HepG2 (cell line): ENCODE data around the gene ACADSB. TPM values are rescaled to one million over a fixed set of nuclear protein-coding genes. Genes with fewer than 3 reads are reported as not detected.

ENCODE experiments used
- ATAC-seq: fragments of 200-7000 bp; cut with Tn5 transposase; 3 replicates; pipeline ENCODE4 v1.9.1; 2020; ENCODE audit warnings: mild to moderate bottlenecking, moderate library complexity
- BruUV-seq: library from RNA; stranded (reverse); fragments of 400-500 nt; replicated peaks from 2 replicates; lab custom pipeline; 2021; lab: Mats Ljungman, UMichigan
- CTCF ChIA-PET: fragments of 300-600 bp; formaldehyde crosslinking; extraction: SDS; loops from one replicate; lab custom pipeline; 2021; ENCODE audit warnings: low total read pairs, inconsistent platforms, low intra/inter-chr PET ratio; lab: Yijun Ruan, JAX
- POLR2A ChIA-PET: fragments of 350-600 bp; sonication (Branson Sonifier 250); formaldehyde crosslinking; loops from one replicate; lab custom pipeline; 2020; ENCODE audit warnings: antibody characterized with exemption, inconsistent platforms; lab: Yijun Ruan, JAX
- DNase-seq: peaks from one replicate; pipeline ENCODE4 v3.0.0-alpha.2; 2015; ENCODE audit warnings: low spot score
- FAIRE-seq: peaks from 3 replicates; lab custom pipeline; 2011; peaks lifted over from hg19 to GRCh38; lab: Jason Lieb, UNC
- H2AFZ ChIP-seq: one replicate; pipeline ENCODE4 v1.6.1; 2011; ENCODE audit warnings: low read length, inconsistent platforms
- H3K27ac ChIP-seq: fragments of 300-600 bp; 3 replicates; pipeline ENCODE4 v1.8.0; 2011; ENCODE audit warnings: mixed run types, mild to moderate bottlenecking, mixed read lengths, low read length, inconsistent platforms; ENCODE audit not compliant: insufficient read depth; ENCODE audit errors: extremely low read length
- H3K27me3 ChIP-seq, 2 experiments: fragments of 200-600 bp in 1 of 2; 2 replicates in 1 of 2; 3 replicates in 1 of 2; pipeline versions ENCODE4 v1.6.0 to v1.8.0; 2011; ENCODE audit warnings: low read length in 2 of 2, mild to moderate bottlenecking in 2 of 2, moderate library complexity in 2 of 2, inconsistent platforms in 1 of 2; ENCODE audit not compliant: insufficient read depth in 2 of 2, control insufficient read depth in 1 of 2
- H3K36me3 ChIP-seq, 2 experiments: fragments of 200-600 bp in 1 of 2; replicated peaks in 1 of 2; 2 replicates in 1 of 2; 3 replicates in 1 of 2; pipeline versions ENCODE4 v1.5.1 to v1.8.0; 2011; ENCODE audit warnings: low read length in 2 of 2, inconsistent platforms in 1 of 2; ENCODE audit not compliant: insufficient read depth in 2 of 2, control insufficient read depth in 1 of 2
- H3K4me1 ChIP-seq: 2 replicates; pipeline ENCODE4 v1.5.1; 2012; ENCODE audit warnings: low read length, inconsistent platforms; ENCODE audit not compliant: insufficient read depth
- H3K4me2 ChIP-seq: 2 replicates; pipeline ENCODE4 v1.6.0; 2011; ENCODE audit warnings: low read depth, low read length, inconsistent platforms
- H3K4me3 ChIP-seq, 3 experiments: fragments of 200-600 bp in 1 of 3; sonication (generic), shearing (Covaris generic) in 1 of 3; replicated peaks in 1 of 3; 2 replicates each; pipeline ENCODE4 v1.5.1; 2011 to 2016; ENCODE audit warnings: low read length in 3 of 3, inconsistent platforms in 2 of 3, low read depth in 2 of 3, mild to moderate bottlenecking in 2 of 3, control low read depth in 1 of 3, mixed read lengths in 1 of 3; ENCODE audit not compliant: insufficient read depth in 1 of 3
- H3K79me2 ChIP-seq: one replicate; pipeline ENCODE4 v1.6.1; 2011; ENCODE audit warnings: low read length, inconsistent platforms; ENCODE audit not compliant: insufficient read depth
- H3K9ac ChIP-seq: 2 replicates; pipeline ENCODE4 v1.6.0; 2011; ENCODE audit warnings: mild to moderate bottlenecking, low read depth, low read length, inconsistent platforms; ENCODE audit not compliant: insufficient read depth
- H3K9me3 ChIP-seq: 2 replicates; pipeline ENCODE4 v1.5.1; 2012; ENCODE audit warnings: mild to moderate bottlenecking, low read length
- H4K20me1 ChIP-seq: 2 replicates; pipeline ENCODE4 v1.6.0; 2011; ENCODE audit warnings: inconsistent platforms, mild to moderate bottlenecking, low read length, moderate library complexity; ENCODE audit not compliant: insufficient read depth
- AGO2 ChIP-seq: fragments of 200-400 bp; formaldehyde crosslinking; optimal IDR thresholded peaks from 2 replicates; pipeline ENCODE3; 2017; ENCODE audit warnings: mild to moderate bottlenecking, low read depth, low read length, moderate library complexity
- ELK4 ChIP-seq: sonication (generic); formaldehyde crosslinking; IDR thresholded peaks from 2 replicates; pipeline ENCODE4 v1.9.0; 2021; ENCODE audit warnings: missing genetic modification reagents, borderline replicate concordance
- MAFK ChIP-seq, 2 experiments: IDR thresholded peaks in 1 of 2; conservative IDR thresholded peaks in 1 of 2; 2 replicates each; pipeline ENCODE4 v1.6.1; 2011; ENCODE audit warnings: improper control_type of control experiment in 2 of 2, low read length in 2 of 2
- SIN3A ChIP-seq: IDR thresholded peaks from 2 replicates; pipeline ENCODE4 v1.6.1; 2011; ENCODE audit warnings: low read depth, mild to moderate bottlenecking, control low read depth, low read length, borderline replicate concordance
- SMYD3 ChIP-seq: sonication (generic); formaldehyde crosslinking; IDR thresholded peaks from 2 replicates; pipeline ENCODE4 v1.8.1; 2023; ENCODE audit warnings: mild to moderate bottlenecking, missing genetic modification reagents
- ZNF138 ChIP-seq: sonication (generic); formaldehyde crosslinking; IDR thresholded peaks from 2 replicates; pipeline ENCODE4 v1.5.0; 2020; ENCODE audit warnings: mild to moderate bottlenecking, low read depth, missing genetic modification reagents
- ZNF256 ChIP-seq: sonication (generic); formaldehyde crosslinking; conservative IDR thresholded peaks from 2 replicates; pipeline ENCODE4 v1.4.0; 2020; ENCODE audit warnings: missing genetic modification reagents
- ZNF766 ChIP-seq: sonication (generic); formaldehyde crosslinking; IDR thresholded peaks from 2 replicates; pipeline ENCODE4 v1.5.0; 2020; ENCODE audit warnings: missing genetic modification reagents, borderline replicate concordance
- ZNF770 ChIP-seq: sonication (generic); formaldehyde crosslinking; IDR thresholded peaks from 2 replicates; pipeline ENCODE4 v1.5.0; 2020; ENCODE audit warnings: mild to moderate bottlenecking, missing genetic modification reagents
- WGBS: methylation state at CpG from one replicate; pipeline ENCODE4 v1.1.6; 2017; ENCODE audit warnings: low lambda C conversion rate; 5-methylcytosine and 5-hydroxymethylcytosine counted together
- in situ Hi-C: cut with HindIII; loops from 2 replicates; pipeline ENCODE4 v1.10.0; 2017; ENCODE audit warnings: low pct_unique_long_range_greater_than_20kb; ENCODE audit not compliant: extremely low pct_ligation_motif_present
- intact Hi-C: fragments of 100-400 bp; cut with micrococcal nuclease; formaldehyde crosslinking; loops from one replicate; pipeline ENCODE4 v1.10.0; 2022; ENCODE audit not compliant: unreplicated experiment
- polyA plus RNA-seq, 8 experiments: library from polyadenylated mRNA; depleted of rRNA in 3 of 8; stranded (reverse) in 7 of 8; unstranded in 1 of 8; fragments of >200 nt; fragmentation: Illumina TruSeq in 4 of 8; extraction: Trizol in 4 of 8; gene quantifications; 2 replicates each; pipeline versions ENCODE4 v1.2.1 to v1.2.3, GENCODE V29; 2011 to 2016; ENCODE audit warnings: low read depth in 4 of 8, missing spikeins in 1 of 8, mixed read lengths in 1 of 8; ENCODE audit not compliant: insufficient read depth in 1 of 8
- total RNA-seq, 5 experiments: library from RNA; depleted of rRNA; stranded (reverse); fragments of >200 nt; fragmentation: Illumina TruSeq; extraction: Trizol; gene quantifications; 2 replicates each; pipeline ENCODE4 v1.2.3, GENCODE V29; 2016; ENCODE audit warnings: low read depth in 1 of 5
- TF ChIP-seq, protein P1 (sequence below): IDR thresholded peaks from 2 replicates; pipeline ENCODE4 v1.6.1; 2016; ENCODE audit warnings: low read depth, borderline replicate concordance

Gene ACADSB
- total and polyA plus RNA-seq, 2 of the 13 experiments (the other 11 are each of a cell fraction or from before 2014, with no cell fraction given) = 80.0 to 87.6 TPM

- no peak for TF ChIP-seq ZNF256
- no peak for TF ChIP-seq ZNF766 (CRISPR knock-in tag)
- TF ChIP-seq, protein P1, sequence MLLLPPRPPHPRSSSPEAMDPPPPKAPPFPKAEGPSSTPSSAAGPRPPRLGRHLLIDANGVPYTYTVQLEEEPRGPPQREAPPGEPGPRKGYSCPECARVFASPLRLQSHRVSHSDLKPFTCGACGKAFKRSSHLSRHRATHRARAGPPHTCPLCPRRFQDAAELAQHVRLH = no peak
Measured at GRCh38 chr10:123068087-123068853, 59.5 kb downstream of the ACADSB start (continued).

DNA sequence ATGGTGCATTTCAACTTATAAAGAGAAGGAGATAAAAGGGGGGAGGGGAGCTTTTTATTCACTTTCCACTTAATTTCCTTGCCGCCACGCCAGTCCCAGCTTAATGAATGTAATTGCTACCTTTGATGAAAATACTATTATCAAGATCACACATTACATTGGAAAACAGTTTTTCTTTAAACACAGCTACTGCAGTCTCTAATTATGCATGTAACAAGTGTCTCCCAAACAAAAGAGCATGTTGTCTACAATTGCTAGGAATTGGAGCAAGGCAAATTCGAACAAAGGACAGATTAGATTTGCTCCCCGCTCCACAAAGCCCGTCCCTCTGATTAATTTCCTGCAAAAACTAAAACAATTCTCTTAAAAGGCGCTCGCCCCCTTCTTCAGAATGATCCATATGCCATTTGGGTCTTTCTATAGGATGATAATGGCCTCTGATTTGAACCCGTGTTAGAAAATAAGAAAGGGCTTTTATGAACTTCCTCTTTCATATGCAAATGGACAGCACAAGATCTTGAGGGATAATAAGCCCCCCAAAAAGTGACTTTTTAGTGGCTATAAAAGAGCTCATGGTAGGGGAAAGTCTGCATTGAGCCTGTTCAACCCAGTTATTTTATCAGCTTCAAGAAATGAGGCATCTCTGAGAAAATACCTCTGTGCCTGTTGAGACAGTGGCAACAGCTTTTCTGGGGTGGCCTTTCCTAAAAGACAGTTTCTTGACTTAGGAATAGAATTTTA lies 60.6 kb downstream of the ACADSB start:
- intact Hi-C loops = no loop called here
- Histone ChIP-seq H3K79me2 (no peaks in the 10 kb centered on the region), H3K36me3 (no peaks in the 10 kb centered on the region), H3K9ac (no peak overlapping the region), H3K4me3 (no peak overlapping the region), H3K9me3 (no peaks in the 10 kb centered on the region), H3K4me2 (no peak overlapping the region), H4K20me1 (no peaks in the 10 kb centered on the region), H3K27me3 (peaks cover 3 to 11% of the 10 kb centered on the region in 2 experiments; a peak in 3 of 5 replicates), H3K4me1 (no peaks in the 10 kb centered on the region), H2AFZ (no peak overlapping the region), H3K27ac (no peak overlapping the region)
- WGBS = 25% methylated on average over 8 of the region's 8 CpGs
- CTCF ChIA-PET = no interaction called here
- BruUV-seq = no TSS peak
- ATAC-seq (no peak), DNase-seq (no peak), FAIRE-seq (no peak)
- TF ChIP-seq ELK4 (CRISPR knock-in tag) (no peak), SMYD3 (no peak), MAFK (conservative IDR thresholded peaks at IDR 0.05 in 1 of 2, IDR thresholded peaks at IDR 0.05 in 1 of 2; ENCODE audit: low read length in 2 of 2) (no peak), ZNF138 (CRISPR knock-in tag) (no peak), AGO2 (no peak), ZNF770 (CRISPR knock-in tag) (no peak), SIN3A (no peak)
- in situ Hi-C loops = no loop called here
- POLR2A ChIA-PET = no interaction called here
